GM19023 (cell line): Measurements from ENCODE around the gene PDYN.

ENCODE experiments used
- ATAC-seq: cut with Tn5 transposase; IDR thresholded peaks from one replicate; pipeline ENCODE4 v1.9.1; 2021; ENCODE audit warnings: mild to moderate bottlenecking, moderate library complexity; ENCODE audit not compliant: unreplicated experiment

PDYN gene

DNA sequence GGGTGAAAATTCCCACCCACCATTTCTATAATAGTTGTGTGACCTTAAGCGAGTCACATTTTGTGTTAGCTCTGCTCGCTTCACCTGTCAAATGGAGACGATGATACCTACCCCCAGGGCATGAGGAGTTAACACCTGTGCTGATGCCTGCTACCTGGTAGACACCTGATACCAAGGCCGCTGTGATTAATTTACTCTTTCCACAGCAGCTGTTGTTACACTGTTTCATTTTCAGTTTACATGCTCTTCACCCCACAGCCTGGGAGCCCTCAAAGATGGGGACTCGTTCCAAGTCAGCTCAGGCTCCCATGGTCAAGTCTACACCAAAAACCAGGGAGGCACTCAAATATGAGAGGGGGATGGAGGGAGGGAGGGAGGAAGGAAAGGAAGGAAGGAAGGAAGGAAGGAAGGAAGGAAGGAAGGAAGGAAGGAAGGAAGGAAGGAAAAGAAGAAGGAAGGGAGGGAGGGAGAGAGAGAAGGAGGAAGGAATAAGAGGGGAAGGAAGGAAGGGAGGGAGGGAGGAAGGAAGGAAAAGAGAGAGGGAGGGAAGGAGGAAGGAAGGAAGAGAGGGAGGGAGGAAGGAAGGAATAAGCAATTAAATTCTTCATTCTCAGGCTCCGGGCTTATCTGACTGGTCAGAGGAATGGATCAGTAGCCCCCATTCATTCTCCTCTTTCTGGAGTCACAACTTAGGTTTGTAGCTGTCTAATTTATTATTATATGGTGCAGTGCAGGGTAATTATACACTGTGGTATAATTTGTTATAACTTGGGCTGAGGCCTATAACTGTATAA is 40.9 kb downstream of the PDYN start:
- ATAC-seq: no peak

DNA sequence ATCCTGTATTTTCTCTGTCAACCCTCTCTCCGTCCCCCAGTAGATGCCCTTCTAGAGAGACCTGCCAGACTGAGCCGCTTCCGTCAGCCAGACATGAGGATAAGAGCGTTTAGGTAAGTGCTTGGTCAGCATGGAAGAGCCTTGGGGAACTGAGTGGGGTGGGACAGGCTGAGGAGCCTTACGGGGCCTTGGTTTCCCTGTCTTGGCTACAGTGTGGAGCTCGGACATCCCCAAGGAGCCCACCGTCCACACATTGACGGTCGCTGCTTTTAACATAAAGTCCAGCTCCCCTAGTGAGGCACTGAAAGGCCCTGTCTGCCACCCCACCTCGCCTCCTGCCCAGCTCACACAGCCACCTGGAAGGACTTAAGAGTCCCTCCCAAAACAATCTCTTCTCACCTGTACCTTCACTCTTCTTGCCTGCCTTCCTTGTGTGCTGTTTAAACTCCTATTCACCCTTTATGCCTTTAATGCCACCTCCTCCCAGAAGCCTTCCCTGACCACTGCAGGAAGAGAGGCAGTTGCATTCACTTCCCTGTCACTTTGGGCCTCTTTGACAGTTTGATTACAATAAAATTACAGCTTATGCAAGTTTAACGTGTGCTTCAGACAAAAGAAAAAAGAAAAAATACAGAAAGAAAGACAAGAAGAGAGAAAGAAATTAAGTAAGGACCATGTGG is 42.3 kb downstream of the PDYN start:
- ATAC-seq: no peak

DNA sequence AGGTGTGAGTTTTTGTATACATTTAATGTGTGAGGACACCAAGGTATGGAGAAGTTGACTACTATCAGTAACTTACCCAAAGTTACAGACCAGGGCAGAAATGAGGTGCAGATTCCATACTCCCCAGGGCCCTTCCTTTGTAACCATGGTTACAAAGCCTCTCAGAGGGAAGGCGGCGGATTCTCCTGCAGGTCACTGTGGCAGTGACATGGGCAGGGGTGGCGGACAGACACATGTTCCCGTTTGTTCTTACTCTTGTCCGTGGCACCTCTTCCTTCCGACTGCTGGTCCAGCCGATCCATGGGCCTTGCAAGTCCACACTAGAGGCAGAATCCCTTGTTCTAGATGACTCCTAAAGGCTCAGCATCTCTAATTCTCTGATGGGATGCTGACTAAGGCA is 43.0 kb downstream of the PDYN start:
- ATAC-seq: no peak

DNA sequence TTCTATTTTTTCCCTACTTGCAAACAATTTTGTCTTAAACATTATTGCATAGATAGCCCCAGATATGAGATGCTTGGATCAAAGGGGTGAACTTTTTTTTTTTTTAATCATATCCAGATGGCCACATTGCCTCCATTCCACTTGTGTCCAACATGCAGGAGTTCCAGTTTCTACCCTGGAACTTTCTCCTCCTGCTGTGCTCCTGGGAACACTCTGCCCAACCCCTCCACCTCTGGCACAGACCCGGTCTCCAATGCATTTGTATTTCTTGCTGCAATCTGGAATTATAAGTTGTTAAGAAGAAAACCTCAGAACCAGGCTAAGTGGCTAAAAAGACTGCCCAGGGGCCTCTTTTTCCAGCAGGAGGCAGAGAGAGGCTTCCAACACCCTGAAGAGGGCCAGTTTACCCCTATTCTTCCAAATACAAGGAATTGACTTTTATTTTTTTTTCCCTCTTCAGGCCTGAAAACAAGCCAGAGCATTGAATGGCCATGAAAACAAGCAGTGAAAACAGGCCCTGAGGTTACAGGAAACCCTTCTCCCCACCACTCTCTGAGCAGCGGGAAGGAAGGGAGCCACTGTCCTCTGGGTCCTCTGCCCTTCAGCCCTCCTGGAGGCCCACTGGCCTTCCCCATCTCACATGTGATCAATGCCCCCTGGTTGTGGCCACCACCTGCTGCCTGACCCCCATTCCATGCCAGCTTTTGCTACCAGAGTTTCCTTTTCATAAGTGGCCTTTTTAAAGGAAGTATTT is 44.3 kb downstream of the PDYN start:
- ATAC-seq: no peak

DNA sequence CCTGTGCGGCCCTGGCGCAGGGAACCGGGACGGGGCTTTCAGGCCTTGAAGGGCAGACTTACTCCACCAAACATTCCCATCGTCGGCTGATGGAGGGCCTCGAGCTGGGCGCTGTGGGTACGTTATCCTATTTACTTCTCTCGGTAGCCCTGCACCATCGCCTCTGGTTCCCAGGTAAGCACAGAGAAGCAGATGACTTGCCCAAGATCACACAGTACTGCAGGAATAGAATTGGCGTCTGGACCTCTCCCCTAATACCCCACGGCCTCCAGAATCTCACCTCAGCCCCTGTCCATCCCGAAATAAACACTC is 46.4 kb downstream of the PDYN start:
- no peak for ATAC-seq

DNA sequence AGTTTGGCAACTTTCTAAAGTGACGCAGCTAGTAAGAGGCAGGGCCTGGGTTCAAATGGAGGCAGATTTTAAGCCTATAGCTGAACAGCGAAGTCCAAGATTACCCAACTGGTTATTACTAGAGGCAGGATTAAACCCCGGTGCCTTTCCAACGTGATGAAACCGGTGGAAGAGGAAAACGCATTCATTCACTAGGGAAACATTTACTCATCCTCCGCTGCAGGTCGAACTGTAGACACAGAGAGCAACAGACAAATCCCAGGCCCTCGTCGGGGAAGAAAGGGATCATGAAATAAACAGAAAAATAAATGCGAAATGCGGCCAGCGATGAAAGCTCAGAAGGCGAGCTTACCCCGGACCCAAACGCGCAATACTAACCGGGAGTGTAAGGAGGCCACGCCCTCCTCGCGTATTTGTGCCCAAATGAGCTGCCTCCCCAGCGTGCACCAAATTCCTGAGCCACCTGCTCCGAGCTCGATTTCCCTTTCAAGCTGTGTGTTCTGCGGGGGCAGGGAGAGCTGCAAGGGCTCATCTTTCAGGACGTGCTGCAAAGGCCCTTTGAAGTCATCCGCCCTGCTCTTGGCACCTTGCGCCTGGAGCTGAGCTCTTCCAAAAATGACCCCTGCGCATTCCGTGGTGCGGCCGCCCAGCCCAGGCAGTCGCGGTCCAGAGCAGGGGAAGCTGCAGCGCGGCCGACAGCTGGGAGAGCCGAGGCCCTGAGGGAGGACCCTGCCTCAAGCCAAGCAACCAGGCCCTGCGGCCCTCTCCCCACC is 46.9 kb downstream of the PDYN start:
- ATAC-seq: no peak

DNA sequence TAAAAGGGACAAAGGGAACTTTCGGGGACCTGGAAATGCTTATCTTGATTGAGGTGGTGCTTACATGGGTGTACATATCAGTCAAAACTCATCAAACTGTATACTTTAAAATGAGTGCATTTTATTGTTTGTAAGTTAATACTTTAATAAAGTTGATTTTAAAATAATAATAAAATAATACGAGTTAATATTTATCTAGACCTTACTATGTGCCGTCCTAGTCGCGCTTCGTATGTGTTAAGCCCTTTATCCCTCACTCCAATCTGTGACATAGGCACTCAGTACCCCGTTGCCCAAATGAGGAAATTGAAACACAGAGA is 47.5 kb downstream of the PDYN start:
- ATAC-seq: no peak

DNA sequence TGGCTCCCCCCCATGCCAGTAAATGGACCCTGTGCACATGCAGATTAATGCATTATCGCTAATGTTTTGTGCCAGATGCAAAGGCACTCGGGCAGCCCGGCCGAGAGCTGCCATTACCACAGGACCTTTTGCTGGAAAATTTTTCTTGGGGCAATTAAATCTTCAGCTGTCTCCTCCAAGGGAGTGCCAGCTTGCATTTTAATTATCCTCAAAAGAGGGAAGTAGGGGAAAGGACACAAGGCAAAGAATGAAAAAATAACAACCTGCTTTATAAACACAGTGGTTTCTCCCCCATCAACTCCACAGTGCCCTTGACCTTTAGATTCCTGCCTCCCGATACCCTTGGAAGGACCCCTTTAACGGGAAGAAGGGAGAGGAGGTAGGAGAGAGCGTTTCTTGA is 48.2 kb downstream of the PDYN start:
- no peak for ATAC-seq

DNA sequence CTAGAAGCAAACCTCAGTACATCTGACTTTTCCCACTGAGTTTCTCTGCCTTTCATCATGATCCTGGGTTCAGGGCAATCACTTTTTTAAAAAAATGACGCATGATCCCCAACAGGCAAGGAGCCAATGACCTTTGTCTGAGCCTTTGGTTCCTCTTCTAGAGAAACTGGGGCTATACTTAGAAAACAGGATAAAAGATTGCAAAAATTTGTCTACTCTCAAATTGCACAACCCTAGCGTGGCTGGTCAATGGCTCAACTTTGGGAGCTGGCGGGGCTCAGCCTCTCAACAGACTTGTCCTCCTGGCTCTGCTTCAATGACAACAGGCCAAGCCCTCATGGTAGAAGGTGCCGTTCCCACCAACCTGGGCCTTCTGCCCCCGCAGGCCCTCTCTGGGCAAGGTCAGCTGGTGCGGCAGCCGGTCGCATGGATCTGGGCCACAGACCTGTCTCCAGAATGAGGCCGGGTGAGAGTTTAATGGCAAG is 48.7 kb downstream of the PDYN start:
- no peak for ATAC-seq

DNA sequence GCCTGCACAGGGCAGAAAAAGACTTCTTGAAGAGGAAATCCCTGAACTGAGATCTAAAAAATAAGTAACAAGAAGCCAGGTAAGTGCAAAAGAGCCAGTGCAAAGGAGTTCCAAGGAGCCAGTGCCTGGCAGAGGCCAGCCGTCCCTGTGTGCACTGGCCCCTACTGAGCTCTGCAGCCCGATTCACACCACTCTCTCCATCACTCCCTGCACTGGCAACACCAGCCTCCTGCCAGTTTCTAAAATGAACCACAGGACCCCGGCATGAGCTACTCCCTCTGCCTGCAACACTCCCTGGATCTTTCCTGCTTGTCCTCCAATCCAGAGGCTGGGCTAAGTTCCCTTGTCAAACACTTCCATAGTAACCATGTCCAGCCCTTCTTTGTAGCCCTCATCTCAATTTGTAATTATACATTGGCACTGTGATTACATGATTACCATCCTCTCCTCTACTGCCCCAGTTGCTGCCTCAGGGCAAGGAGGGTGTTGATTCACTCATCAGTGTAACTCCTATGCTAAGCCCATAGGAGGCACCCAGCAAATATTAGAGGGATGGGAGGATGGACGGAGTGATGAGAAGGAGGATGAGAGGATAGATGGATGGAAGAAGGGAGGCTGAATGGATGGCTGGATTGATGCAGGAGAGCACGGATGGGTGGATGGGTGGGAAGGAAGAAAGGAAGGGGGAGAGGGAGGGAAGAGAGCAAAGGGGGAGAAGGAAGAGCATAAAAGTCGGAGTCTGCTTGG is 49.3 kb downstream of the PDYN start:
- ATAC-seq: no peak

DNA sequence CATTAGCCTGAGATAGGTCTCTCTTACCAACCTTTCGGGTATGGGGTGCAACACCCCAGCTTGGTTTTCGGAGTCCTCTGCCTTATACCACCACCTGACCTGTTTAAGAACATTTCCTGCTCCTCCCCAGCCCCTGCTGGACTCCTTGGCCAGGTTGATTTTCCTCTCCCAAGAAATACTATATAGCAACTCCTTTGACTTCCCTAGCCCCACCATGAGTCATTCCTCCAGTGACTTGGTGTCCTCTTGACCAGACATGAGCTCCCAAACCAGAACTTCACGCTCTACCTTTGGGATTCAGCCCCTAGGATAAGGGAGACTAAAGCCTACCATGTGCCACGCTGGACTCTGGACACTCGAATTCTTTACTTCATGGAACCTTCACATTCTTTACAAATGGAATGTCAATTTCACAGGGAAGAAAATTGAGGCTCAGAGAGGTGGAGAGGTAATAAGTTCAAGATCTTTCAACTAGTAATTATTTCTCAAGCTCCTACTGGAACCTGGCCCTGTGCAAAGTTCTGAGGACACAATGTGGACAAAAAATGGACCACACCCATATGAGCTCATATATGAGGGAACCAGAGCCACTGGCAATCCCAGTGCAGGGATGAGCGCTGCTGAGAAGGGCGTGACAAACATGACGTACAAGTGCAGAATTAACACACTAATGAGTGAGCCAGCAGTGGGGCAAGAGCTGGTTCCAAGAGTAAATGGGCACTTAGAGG is 50.4 kb downstream of the PDYN start:
- no peak for ATAC-seq

DNA sequence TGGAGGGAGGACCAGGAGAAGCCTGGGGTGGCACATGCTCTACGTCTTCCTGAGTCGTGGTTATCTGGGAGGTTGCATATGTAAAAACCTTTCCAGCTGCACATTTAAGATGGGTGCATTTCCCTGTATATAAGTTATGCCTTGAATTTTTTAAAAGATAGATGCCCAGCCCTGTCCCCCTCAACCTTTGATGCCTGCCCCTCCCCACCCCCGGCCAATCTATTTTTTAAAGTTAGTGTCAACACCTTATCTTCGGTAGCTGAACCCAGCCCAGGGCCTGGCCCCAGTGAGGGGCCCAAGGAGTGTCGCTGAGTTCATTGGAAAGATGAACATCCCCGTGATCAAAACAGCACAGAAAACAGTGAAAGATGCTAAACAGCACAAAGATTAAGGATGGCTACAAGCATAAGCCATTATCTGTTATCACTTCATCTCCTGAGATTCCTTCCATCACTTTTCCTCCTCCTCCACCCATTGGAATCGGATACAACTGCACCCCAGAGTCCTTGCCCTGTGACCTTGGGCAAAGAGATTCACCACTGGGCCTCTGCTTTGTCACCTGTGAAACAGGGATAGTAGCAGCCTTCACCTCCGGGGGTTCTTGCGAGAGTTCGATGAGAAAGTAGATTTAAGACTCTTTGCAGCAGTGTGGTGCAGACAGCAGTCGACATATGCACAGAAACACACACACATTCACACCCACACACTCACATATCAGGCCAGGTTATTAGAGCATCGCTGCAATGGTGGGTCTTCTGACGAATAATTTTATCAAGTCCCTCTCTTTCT is 51.2 kb downstream of the PDYN start:
- ATAC-seq: no peak

DNA sequence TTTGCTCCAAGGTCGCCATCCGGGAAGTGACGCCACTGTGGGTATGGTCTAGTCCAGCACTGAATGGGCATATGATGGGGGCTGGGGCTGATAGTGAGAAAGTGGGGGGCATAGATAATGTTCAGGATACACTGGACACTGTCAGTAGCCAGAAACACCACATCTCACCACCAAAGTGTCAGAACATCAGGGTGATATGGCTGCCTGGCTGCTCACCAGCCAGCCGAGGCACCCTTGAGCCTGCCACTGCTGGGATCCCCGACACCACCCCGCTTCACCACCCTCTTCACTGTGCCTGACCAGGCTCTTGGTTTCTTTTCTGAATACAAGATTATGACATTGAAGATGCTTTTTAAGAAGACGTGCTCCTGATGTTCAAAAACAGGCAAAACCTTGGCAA is 51.8 kb downstream of the PDYN start:
- no peak for ATAC-seq

DNA sequence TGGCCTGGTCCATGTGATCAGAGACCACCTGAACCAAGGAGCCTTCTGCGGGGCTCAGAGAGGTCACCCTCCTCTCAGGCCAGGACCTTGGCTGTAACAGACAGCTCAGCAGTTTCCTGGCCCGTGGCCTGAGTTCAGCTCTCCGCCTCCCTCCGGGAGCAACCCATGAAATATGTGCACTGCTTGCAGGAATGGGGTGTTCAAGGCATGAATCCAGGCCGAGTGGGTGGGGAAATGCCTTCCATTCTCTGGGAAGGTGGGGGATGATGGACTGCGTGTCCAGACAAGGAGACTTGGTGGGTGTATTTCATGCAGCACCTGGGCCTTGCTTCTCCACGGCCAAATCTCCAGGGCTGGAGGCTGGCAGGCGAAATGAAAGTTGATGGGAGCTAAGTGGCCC is 52.6 kb downstream of the PDYN start:
- ATAC-seq: no peak

DNA sequence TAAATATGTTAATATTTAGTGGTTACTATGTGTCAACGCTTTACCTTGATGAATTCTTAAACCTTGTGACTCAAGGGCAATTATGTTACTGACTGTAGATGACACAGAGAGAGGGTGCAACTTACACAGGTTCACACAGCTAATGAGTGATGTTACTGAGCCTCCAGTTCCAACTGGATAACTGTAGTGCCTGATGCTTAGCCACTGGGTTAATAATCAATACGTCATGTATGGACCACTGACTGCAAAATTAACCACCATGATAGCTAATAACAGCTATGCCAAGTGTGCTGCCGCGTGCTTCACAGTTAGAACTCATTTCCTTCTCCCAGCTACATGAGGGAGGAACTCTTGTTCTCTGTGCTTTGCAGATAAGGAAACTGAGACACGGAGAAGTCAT is 53.3 kb downstream of the PDYN start:
- no peak for ATAC-seq

DNA sequence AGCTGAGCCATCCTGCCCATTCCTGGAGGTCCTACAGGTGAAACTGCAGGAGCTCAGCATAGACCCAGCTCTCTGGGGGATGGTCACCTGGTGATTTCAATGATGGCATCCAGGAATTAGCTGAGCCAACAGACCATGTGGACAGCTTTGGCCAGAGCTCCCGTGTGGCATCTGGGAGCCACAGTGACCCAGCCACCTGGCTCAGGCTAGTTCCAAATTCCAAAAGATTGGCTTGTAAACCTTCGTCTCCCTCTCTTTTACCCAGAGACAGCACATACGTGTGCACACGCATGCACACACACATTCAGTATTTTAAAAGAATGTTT is 54.6 kb downstream of the PDYN start:
- no peak for ATAC-seq

DNA sequence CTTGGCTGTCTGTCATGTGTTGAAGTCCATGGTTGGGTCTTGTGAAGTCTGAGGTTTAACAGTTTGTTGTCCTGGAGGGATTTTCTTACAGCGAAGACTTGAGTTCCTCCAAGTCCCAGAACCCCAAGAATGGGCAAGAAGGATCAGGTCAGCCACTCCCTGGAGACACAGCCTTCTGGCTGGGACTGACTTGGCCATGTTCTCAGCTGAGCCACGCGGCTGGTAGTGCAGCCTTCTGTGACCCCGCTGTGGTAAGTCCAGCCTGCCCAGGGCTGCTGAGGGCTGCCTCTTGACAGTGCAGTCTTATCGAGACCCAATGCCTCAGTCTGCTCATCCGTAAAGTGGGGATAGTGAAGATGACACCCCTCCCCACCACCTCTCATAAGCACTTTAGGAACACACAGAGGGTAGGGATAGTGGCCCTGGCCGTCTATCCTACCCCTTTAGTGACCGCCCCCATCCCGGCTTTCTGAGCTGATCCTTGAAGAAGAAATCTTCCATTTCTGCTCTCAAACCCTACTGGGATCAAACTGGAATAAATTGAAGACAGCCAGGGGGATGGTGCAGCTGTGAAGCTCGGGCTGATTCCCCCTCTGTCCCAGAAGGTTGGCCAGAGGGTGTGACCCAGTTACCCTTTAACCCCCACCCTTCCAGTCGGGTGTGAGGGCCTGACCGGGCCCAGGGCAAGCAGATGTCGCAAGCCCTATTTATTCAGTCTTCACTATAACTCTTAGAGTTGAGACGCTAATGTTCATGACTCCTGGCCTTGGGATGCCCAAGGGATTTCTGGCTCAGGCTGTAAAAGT is 55.2 kb downstream of the PDYN start:
- ATAC-seq: no peak

DNA sequence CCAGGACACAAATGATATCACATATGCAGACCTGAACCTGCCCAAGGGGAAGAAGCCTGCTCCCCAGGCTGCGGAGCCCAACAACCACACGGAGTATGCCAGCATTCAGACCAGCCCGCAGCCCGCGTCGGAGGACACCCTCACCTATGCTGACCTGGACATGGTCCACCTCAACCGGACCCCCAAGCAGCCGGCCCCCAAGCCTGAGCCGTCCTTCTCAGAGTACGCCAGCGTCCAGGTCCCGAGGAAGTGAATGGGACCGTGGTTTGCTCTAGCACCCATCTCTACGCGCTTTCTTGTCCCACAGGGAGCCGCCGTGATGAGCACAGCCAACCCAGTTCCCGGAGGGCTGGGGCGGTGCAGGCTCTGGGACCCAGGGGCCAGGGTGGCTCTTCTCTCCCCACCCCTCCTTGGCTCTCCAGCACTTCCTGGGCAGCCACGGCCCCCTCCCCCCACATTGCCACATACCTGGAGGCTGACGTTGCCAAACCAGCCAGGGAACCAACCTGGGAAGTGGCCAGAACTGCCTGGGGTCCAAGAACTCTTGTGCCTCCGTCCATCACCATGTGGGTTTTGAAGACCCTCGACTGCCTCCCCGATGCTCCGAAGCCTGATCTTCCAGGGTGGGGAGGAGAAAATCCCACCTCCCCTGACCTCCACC is 56.4 kb downstream of the PDYN start:
- ATAC-seq: no peak
